ENCODE data around the gene PPFIBP1. TPM values are rescaled to one million over a fixed set of nuclear protein-coding genes. Genes with fewer than 3 reads are reported as not detected.
"Not testable (repeated sequence)": the region's sequence is repeated elsewhere in the genome, so short reads cannot be mapped to it uniquely, and the experiment has no call there.

PPFIBP1 gene
- total RNA-seq, 1 donor from 2014 or later = 76.9 TPM

GRCh38 chr12:27652174-27652763 lies 128.3 kb downstream of the PPFIBP1 start:
- no peak for DNase-seq (ENCODE audit: low spot score)

GRCh38 chr12:27653661-27654060 lies 129.7 kb downstream of the PPFIBP1 start:
- DNase-seq (ENCODE audit: low spot score) = no peak

GRCh38 chr12:27655476-27655875 lies 131.5 kb downstream of the PPFIBP1 start:
- not testable (repeated sequence) for DNase-seq (ENCODE audit: low spot score)

- no peak for DNase-seq (ENCODE audit: low spot score)
Observed at GRCh38 chr12:27657296-27657695, 133.3 kb downstream of the PPFIBP1 start.

GRCh38 chr12:27665704-27666103 lies 141.7 kb downstream of the PPFIBP1 start:
- DNase-seq (ENCODE audit: low spot score) = no peak

- DNase-seq (ENCODE audit: low spot score) = no peak
Observed at GRCh38 chr12:27666510-27666909, 142.5 kb downstream of the PPFIBP1 start.

- DNase-seq (ENCODE audit: low spot score) = no peak
Observed at GRCh38 chr12:27667540-27667939, 143.5 kb downstream of the PPFIBP1 start.

- DNase-seq (ENCODE audit: low spot score) = no peak
Observed at GRCh38 chr12:27672051-27672450, 148.0 kb downstream of the PPFIBP1 start.

GRCh38 chr12:27672643-27673042 lies 148.6 kb downstream of the PPFIBP1 start:
- DNase-seq (ENCODE audit: low spot score) = no peak

- no peak for DNase-seq (ENCODE audit: low spot score)
Observed at GRCh38 chr12:27673101-27673718, 149.2 kb downstream of the PPFIBP1 start.

GRCh38 chr12:27674989-27675388 lies 151.0 kb downstream of the PPFIBP1 start:
- no peak for DNase-seq (ENCODE audit: low spot score)

- DNase-seq (ENCODE audit: low spot score) = no peak
Observed at GRCh38 chr12:27680619-27681018, 156.6 kb downstream of the PPFIBP1 start.

GRCh38 chr12:27682534-27682933 lies 158.5 kb downstream of the PPFIBP1 start:
- DNase-seq (ENCODE audit: low spot score) = no peak

GRCh38 chr12:27685274-27685673 lies 161.3 kb downstream of the PPFIBP1 start:
- no peak for DNase-seq (ENCODE audit: low spot score)

- DNase-seq (ENCODE audit: low spot score) = no peak
Observed at GRCh38 chr12:27686147-27686546, 162.1 kb downstream of the PPFIBP1 start.

GRCh38 chr12:27688671-27689070 lies 164.7 kb downstream of the PPFIBP1 start:
- no peak for DNase-seq (ENCODE audit: low spot score)

GRCh38 chr12:27689558-27690180 lies 165.7 kb downstream of the PPFIBP1 start:
- no peak for DNase-seq (ENCODE audit: low spot score)

- no peak for DNase-seq (ENCODE audit: low spot score)
Observed at GRCh38 chr12:27693403-27693802, 169.4 kb downstream of the PPFIBP1 start.

- DNase-seq (ENCODE audit: low spot score) = no peak
Observed at GRCh38 chr12:27695556-27696292, 171.7 kb downstream of the PPFIBP1 start.

GRCh38 chr12:27696293-27696652 lies 172.3 kb downstream of the PPFIBP1 start, which contains the start of gene REP15:
TSS of gene REP15 (plus strand) at chr12:27696447. CDS start at chr12:27696563, 116 bp downstream.
- no peak for DNase-seq (ENCODE audit: low spot score)

GRCh38 chr12:27696864-27697564 lies 173.0 kb downstream of the PPFIBP1 start:
- DNase-seq (ENCODE audit: low spot score) = no peak

Measured in mesenteric fat pad (tissue), 1 donor.